K562 (cell line): Measurements from ENCODE around the gene STK16. TPM values are rescaled to one million over a fixed set of nuclear protein-coding genes. Genes with fewer than 3 reads are reported as not detected.

Experiments
- ATF4 ChIP-seq: fragments of 450-650 bp; formaldehyde crosslinking; IDR thresholded peaks from 2 replicates; pipeline ENCODE4 v1.4.0; 2022; ENCODE audit warnings: mild to moderate bottlenecking, moderate library complexity
- CHD2 ChIP-seq: IDR thresholded peaks from 2 replicates; pipeline ENCODE4 v1.6.1; 2011; ENCODE audit warnings: low read depth, low read length
- CLOCK ChIP-seq: fragments of 250-450 bp; sonication (Bioruptor Pico); IDR thresholded peaks from 2 replicates; pipeline ENCODE4 v1.4.0; 2020; ENCODE audit warnings: mild to moderate bottlenecking, moderate library complexity, borderline replicate concordance
- ETS1 ChIP-seq: conservative IDR thresholded peaks from 2 replicates; pipeline ENCODE4 v1.6.1; 2011; ENCODE audit warnings: low read depth, mild to moderate bottlenecking, low read length; ENCODE audit not compliant: control insufficient read depth
- GATAD2A ChIP-seq: fragments of 450-650 bp; IDR thresholded peaks from 2 replicates; pipeline ENCODE4 v1.6.1; 2017
- GTF2F1 ChIP-seq: IDR thresholded peaks from 2 replicates; pipeline ENCODE4 v1.6.1; 2011; ENCODE audit warnings: low read depth, low read length, improper control_type of control experiment
- HBP1 ChIP-seq: fragments of 450-650 bp; formaldehyde crosslinking; IDR thresholded peaks from 2 replicates; pipeline ENCODE4 v1.4.0; 2022; ENCODE audit warnings: missing genetic modification characterization
- HDAC3 ChIP-seq: fragments of 450-650 bp; IDR thresholded peaks from 2 replicates; pipeline ENCODE4 v1.6.1; 2018; ENCODE audit warnings: borderline replicate concordance, mild to moderate bottlenecking, moderate library complexity; ENCODE audit not compliant: partially characterized antibody
- HES1 ChIP-seq: fragments of 450-650 bp; IDR thresholded peaks from 2 replicates; pipeline ENCODE4 v1.6.1; 2016; ENCODE audit warnings: low read depth, mild to moderate bottlenecking, moderate library complexity
- MYC ChIP-seq, 2 experiments: fragments of 250-450 bp in 1 of 2; sonication (Bioruptor Pico) in 1 of 2; IDR thresholded peaks; 2 replicates each; pipeline versions ENCODE4 v1.5.1 to v1.6.1; 2012 to 2021; ENCODE audit warnings: low read depth in 2 of 2, borderline replicate concordance in 1 of 2, improper control_type of control experiment in 1 of 2, low read length in 1 of 2, mild to moderate bottlenecking in 1 of 2, moderate library complexity in 1 of 2
- NCOA1 ChIP-seq: fragments of 450-650 bp; IDR thresholded peaks from 2 replicates; pipeline ENCODE4 v1.6.1; 2016; ENCODE audit warnings: low read depth
- SRSF7 ChIP-seq: fragments of 200-400 bp; formaldehyde crosslinking; optimal IDR thresholded peaks from 2 replicates; pipeline ENCODE3; 2017; ENCODE audit warnings: mild to moderate bottlenecking, low read depth, low read length
- ZFP1 ChIP-seq: fragments of 450-650 bp; formaldehyde crosslinking; IDR thresholded peaks from 2 replicates; pipeline ENCODE4 v1.4.0; 2020; ENCODE audit warnings: mild to moderate bottlenecking, mixed read lengths
- ZNF124 ChIP-seq: sonication (generic); formaldehyde crosslinking; IDR thresholded peaks from 2 replicates; pipeline ENCODE4 v1.8.1; 2022; ENCODE audit warnings: missing genetic modification reagents
- ZNF146 ChIP-seq: IDR thresholded peaks from one replicate; pipeline ENCODE4 v1.6.1; 2018; ENCODE audit warnings: missing compliant biosample characterization; ENCODE audit not compliant: unreplicated experiment
- ZNF274 ChIP-seq: IDR thresholded peaks from 2 replicates; pipeline ENCODE4 v1.6.1; 2011; ENCODE audit warnings: low read depth, mild to moderate bottlenecking, low read length, moderate library complexity, borderline replicate concordance
- ZNF280A ChIP-seq: fragments of 450-650 bp; IDR thresholded peaks from 2 replicates; pipeline ENCODE4 v1.6.1; 2018; ENCODE audit warnings: mild to moderate bottlenecking, low read depth; ENCODE audit not compliant: partially characterized antibody
- ZNF584 ChIP-seq: fragments of 200-800 bp; sonication (Bioruptor generic); IDR thresholded peaks from 2 replicates; pipeline ENCODE4 v1.6.1; 2016; ENCODE audit warnings: low read depth, mild to moderate bottlenecking, missing genetic modification characterization, missing compliant biosample characterization
- polyA plus RNA-seq, 8 experiments: library from polyadenylated mRNA; depleted of rRNA in 4 of 8; stranded (reverse) in 5 of 8; unstranded in 3 of 8; fragments of >200 nt; fragmentation: Nextera tagmentation in 2 of 8; fragmentation: Illumina TruSeq in 1 of 8; extraction: Ambion mirVana in 2 of 8; extraction: Trizol in 1 of 8; gene quantifications; 2 replicates each; pipeline versions ENCODE4 v1.2.1 to v1.2.3, GENCODE V29; 2011 to 2014; ENCODE audit warnings: inconsistent platforms in 1 of 8, missing spikeins in 1 of 8
- total RNA-seq, 7 experiments: library from RNA; depleted of rRNA in 6 of 7; stranded (reverse); fragments of >200 nt in 6 of 7; fragmentation: Illumina TruSeq in 2 of 7; extraction: Trizol in 2 of 7; gene quantifications; 2 replicates each; pipeline versions ENCODE4 v1.2.1 to v1.2.3, GENCODE V29; 2011 to 2021; ENCODE audit warnings: low replicate concordance in 1 of 7

The STK16 gene
- total and polyA plus RNA-seq, 9 of the 15 experiments (the other 6 are each of a cell fraction or from before 2014, with no cell fraction given), result 5.4 to 36.2 (median 17.8) TPM

- TF ChIP-seq ATF4 (CRISPR knock-in tag), result no peak
- no peak for TF ChIP-seq GTF2F1
- no peak for TF ChIP-seq NCOA1
- no peak for TF ChIP-seq SRSF7
- no peak for TF ChIP-seq HDAC3
- TF ChIP-seq CLOCK (CRISPR knock-in tag), result no peak
- TF ChIP-seq ZNF124 (CRISPR knock-in tag), result no peak
- no peak for TF ChIP-seq ZFP1 (CRISPR knock-in tag)
- no peak for TF ChIP-seq ZNF146 (CRISPR knock-in tag)
- no peak for TF ChIP-seq GATAD2A
- no peak for TF ChIP-seq ZNF280A
- no peak for TF ChIP-seq HBP1
- no peak for TF ChIP-seq CHD2
- TF ChIP-seq ZNF274, result no peak
- no peak for TF ChIP-seq ZNF584 (CRISPR knock-in tag)
- TF ChIP-seq ETS1, result no peak
- no peak for TF ChIP-seq HES1
- no peak for TF ChIP-seq MYC (IDR thresholded peaks at IDR 0.05; ENCODE audit: low read depth, low read length)
- no peak for TF ChIP-seq MYC (CRISPR knock-in tag; IDR thresholded peaks at IDR 0.05; ENCODE audit: borderline replicate concordance, low read depth)
These were observed 8.7 kb downstream of the STK16 start, which contains the start of gene TUBA4A (continued) for GRCh38 chr2:219253753-219254589.
